PC-9 (cell line): ENCODE measurements around the gene KIF11.

Source experiments
- EZH2 ChIP-seq: fragments of 200-600 bp; sonication (generic); IDR thresholded peaks from 2 replicates; pipeline ENCODE4 v1.8.0; 2017; ENCODE audit warnings: antibody characterized with exemption, low read depth
- TF ChIP-seq, protein P1 (sequence below): fragments of 200-600 bp; sonication (generic); conservative IDR thresholded peaks from 2 replicates; pipeline ENCODE4 v1.6.1; 2017; ENCODE audit warnings: mixed run types, antibody characterized with exemption, mild to moderate bottlenecking, moderate library complexity

DNA sequence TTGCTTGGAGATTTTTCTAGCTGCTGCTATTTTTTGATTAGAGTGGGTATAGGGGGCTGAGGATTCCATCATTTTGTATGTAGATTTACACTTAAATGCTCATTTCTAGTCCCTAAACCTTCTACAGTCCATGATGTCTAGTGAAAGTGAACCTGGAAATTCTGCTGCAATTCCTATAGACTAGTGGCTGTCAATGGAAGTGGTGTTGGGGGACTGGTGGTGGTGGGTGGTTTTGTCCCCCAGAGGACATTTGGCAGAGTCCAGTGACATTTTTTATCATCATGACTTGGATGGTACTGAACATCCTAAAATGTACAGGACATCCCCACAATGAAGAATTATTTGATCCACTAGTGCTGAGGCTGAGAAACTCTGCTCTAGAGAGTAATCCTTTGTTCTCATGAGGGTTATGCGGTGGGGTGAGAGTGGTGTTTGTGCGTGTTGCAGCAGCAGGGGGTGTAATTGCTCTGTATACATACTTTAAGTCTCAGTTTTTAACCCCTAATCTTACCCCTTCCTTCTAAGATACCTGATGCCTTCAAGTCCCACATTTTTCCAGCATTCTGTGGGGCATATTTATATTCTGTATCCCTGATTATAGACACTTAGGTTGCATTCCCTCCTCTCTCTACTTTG is 35.0 kb downstream of the KIF11 start:
- TF ChIP-seq, protein P1, sequence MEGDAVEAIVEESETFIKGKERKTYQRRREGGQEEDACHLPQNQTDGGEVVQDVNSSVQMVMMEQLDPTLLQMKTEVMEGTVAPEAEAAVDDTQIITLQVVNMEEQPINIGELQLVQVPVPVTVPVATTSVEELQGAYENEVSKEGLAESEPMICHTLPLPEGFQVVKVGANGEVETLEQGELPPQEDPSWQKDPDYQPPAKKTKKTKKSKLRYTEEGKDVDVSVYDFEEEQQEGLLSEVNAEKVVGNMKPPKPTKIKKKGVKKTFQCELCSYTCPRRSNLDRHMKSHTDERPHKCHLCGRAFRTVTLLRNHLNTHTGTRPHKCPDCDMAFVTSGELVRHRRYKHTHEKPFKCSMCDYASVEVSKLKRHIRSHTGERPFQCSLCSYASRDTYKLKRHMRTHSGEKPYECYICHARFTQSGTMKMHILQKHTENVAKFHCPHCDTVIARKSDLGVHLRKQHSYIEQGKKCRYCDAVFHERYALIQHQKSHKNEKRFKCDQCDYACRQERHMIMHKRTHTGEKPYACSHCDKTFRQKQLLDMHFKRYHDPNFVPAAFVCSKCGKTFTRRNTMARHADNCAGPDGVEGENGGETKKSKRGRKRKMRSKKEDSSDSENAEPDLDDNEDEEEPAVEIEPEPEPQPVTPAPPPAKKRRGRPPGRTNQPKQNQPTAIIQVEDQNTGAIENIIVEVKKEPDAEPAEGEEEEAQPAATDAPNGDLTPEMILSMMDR: no peak
- no peak for TF ChIP-seq EZH2
